Cortex of kidney (tissue), 1 donor: ENCODE results near the gene WTAP.
"Not testable (repeated sequence)": the region's sequence is repeated elsewhere in the genome, so short reads cannot be mapped to it uniquely, and the experiment has no call there.

Experiments used
- DNase-seq: peaks from one replicate; lab custom pipeline; 2025; lab: John Stamatoyannopoulos, UW

Gene WTAP

DNA sequence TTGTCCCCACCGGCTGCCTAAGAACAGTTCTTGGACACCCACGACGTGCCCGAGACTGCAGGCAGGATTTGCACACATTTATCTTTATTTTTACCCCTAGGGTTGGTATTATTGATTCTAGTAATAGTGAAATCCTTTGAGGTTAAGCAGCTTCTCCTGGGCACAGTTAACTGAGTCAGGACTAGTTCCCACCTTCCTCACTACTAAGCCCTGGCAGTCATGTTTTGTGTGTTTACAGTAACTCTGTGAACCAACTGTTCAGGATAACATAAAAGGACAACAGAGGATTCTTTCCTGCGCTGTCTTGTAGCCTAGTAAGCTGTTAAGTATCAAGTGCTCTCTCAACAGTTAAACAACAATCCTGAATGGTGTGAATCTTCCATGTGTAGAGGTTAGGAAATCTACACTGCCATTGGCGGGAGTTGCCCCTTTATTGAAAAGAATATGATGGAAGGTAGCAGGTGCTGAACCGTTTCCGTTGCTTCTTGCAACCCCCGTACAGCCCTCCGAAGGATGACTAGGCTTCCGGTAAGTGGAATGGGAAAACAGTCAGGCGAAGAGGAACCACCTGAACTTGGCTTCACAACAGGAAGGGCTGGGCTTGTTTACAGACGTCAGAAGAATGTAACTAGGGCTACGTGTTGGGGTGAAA is 33.3 kb upstream of the WTAP start:
- no peak for DNase-seq

GRCh38 chr6:159695984-159696383 is 31.3 kb upstream of the WTAP start:
- no peak for DNase-seq

- DNase-seq: no peak
Measured at GRCh38 chr6:159700970-159701369, 26.3 kb upstream of the WTAP start.

DNA sequence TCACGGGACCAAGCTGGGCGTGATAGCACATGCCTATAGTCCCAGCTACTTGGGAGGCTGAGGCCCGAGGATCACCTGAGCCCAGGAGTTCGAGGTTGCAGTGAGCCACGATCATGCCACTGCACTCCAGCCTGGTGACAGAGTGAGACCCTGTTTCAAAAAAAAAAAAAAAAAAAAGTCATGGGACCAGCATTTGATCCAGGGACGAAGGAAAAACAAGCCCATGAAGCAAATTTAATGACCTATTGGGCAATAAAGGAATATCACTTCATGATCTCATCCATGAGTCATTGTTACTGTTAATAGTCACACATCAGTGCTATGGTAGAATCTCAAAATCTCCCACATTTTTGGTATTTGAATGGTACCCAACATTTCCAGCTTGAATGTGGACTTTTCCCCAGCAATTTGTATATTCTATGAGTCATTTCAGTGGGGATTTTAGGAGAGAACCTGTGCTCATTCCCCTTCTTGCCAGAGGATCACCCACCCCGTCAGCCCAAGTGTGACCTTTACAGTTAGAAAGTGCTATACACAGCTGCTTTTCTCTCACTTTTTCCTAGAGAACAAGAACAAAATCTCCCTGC is 25.8 kb upstream of the WTAP start:
- no peak for DNase-seq

- DNase-seq: not testable (repeated sequence)
Measured at GRCh38 chr6:159710603-159711002, 16.7 kb upstream of the WTAP start.

- not testable (repeated sequence) for DNase-seq
Measured at GRCh38 chr6:159712389-159712788, 14.9 kb upstream of the WTAP start.

- DNase-seq: no peak
Measured at GRCh38 chr6:159713984-159714383, 13.3 kb upstream of the WTAP start.

DNA sequence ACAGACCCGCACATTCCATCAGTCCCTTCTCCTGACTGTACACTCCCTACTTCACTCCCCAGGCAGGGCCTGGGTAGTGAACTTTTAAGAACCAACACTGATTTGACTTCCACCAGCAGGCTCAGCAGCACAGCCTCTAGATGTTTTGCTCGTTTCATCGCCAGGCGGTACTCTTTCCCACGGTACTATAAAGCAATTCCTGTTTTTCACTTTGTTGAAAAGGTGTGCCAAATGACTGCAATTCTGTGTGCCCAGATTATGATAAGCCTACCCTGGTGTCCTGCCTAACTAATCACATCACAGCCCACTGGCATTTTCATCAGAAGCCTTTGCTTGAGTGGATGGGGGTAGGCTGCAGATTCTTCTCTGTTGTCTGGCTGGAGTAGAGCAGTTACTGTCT is 12.9 kb upstream of the WTAP start:
- no peak for DNase-seq

GRCh38 chr6:159715166-159715565 is 12.1 kb upstream of the WTAP start:
- no peak for DNase-seq

- DNase-seq: no peak
Measured at GRCh38 chr6:159715605-159716004, 11.7 kb upstream of the WTAP start.

DNA sequence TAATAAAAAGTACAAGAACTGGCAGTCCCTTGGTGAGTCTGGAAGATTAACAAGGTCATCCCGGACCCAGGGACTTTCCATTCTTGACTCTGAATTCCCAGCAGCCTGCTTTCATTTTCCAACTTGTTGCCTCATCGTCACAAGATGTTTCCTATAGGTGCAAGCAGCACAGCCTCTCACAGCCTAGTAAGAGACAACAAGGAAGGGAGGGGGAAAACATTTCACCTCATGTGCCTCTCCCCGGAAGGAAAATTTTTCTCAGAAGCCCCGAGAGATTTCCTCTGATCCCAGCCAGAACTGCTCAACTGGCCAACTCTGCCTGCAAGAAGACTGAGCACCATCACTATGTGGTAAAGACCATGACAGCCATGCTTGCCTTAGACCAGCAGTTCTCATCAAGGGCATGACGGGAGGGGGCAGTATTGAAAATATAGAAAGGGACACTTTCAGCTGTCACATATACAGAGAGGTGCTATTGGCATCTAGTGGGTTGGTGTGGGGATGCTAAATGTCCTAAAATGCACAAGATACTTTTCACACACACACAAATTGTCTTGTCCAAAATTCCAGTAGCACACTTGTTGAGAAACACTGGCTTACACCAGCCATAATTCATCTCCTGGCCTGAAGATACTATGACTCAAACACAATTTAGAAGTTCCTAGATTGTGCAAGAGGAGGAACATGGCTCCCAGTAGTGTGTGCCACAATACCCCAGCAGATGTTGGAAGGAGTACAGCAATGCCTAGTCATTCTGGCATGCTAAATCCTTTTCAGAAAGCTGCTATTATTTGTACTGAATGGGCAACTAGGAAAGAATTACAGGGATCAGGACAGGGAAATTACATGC is 10.8 kb upstream of the WTAP start:
- DNase-seq: no peak

DNA sequence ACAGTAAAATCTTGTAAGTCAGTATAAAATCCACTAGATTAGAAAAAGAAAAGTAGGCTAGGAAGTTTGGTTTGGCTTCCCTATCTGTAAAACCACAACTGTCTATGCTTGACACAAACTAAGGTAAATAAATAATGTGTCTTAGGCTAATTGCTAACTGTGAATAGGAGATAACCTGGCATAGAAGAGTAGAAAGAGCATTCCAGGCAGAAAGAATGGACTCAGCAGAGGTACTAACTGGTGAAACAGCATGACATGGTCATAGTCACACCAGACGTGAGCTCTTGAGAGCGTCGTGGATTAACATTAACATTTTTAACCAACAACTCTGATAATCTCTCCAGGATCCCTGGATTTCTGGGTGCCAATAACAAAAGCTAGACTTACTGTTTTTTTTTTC is 8.7 kb upstream of the WTAP start:
- no peak for DNase-seq

DNA sequence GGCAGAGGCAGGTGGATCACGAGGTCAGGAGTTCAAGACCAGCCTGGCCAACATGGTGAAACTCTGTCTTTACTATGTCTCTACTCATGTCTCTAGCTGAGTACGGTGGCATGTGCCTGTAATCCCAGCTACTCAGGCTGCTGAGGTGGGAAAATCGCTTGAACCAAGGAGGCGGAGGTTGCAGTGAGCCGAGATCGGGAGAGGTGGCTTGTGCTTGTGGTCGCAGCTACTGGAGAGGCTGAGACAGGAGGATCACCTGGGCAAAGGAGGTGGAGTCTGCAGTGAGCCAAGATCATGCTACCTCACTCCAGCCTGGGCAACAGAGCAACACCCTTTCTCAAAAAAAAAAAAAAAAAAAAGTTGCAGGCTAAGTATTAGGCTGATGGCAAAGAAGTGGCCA is 8.0 kb upstream of the WTAP start:
- no peak for DNase-seq

GRCh38 chr6:159720708-159721107 is 6.6 kb upstream of the WTAP start:
- DNase-seq: no peak

DNA sequence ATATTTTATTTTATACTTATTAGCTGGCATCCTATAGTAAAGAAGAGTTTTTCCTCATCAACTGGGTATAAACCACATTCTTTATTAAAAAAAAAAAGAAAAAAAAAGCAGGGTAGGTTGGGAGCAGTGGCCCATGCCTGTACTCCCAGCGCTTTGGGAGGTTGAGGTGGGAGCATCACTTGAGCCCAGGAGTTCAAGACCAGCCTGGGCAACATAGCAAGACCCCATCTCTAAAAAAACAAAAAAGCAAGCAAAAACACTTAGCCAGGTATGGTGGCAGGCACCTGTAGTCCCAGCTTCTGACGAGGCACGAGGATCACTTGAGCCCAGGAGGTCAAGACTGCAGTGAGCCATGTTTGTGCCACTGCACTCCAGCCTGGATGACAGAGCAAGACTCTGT is 5.3 kb upstream of the WTAP start:
- DNase-seq: not testable (repeated sequence)

- DNase-seq: no peak
Measured at GRCh38 chr6:159722655-159723054, 4.7 kb upstream of the WTAP start.

DNA sequence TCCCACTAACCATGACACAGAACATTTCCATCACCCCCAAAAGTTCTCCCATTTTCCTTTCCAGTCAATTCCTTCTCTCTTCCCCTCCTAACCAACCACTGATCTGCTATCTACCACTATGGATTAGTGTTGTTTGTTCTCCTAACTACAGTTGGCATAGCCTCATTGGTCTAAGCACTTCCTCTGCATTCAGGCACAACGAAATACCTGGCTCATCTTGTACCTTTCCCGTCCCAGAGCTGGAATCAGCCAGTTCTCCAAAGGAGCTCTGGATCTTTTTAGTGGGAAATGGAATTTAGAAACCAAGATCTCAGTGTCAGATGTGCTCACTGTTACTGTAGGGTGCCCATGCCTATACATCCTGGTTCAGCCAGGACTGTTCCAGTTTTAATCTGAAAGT is 4.0 kb upstream of the WTAP start:
- DNase-seq: no peak

DNA sequence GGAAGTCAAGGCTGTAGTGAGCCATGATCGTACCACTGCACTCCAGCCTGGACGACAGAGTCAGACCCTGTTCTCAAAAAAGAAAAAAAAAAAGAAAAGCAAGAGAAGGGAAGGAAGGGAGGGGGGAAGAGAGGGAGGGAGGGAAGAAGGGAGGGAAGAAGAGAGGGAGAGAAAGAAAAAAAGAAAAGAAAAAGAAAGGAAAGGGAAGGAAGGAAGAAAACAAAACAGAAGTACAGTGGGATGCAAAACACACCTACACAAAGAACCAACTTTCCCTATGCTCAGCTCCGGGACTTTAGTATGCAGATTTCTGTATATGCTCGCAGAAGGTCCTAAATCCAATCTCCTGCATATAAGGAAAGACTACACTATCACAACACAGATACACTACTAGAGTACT is 2.5 kb upstream of the WTAP start:
- DNase-seq: no peak

DNA sequence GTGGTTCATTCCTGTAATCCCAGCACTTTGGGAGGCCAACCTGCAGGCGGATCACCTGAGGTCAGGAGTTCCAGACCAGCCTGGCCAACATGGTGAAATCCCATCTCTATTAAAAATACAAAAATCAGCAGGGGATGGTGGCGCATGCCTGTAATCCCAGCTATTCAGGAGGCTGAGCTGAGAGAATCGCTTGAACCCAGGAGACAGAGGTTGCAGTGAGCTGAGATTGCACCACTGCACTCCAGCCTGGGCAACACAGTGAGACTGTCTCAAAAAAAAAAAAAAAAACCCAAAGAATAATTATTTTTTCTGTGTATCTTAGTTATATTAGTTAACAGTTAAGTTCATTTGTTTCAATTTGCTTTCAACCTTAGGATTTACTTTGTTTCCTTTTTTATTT is 2.1 kb upstream of the WTAP start:
- not testable (repeated sequence) for DNase-seq

DNA sequence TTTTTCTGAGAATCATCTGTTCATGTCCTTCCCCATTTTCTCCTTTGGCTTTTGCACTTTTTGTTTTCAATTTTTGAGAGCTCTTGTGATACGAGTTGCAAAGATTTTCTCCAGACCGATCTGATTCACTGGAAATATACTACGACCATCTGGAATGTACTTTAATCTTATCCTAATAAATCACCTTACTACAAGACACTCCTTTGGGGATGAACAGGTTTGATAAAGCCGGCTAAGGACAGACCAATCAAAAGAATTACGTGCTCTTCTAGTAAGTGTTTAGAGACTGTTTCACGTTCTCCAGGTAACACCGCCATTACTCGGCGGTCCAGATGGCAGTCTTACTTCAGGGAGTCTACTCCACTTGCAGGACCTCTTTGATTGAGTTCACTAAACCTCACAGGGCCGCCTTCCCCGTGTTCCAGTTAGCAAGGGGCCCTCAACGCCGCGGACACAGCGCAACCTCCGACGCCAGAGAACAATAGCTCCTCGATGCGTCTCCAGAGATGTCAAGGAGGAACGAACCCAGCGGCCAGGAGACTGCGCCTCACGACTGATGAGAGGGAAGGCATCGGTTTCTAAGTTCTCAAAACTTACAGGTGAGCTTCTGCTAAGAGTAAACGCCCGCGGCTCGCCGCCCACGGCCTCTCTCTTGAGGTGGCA is 920 bp upstream of the WTAP start:
- no peak for DNase-seq

GRCh38 chr6:159727717-159728445 is 575 bp downstream of the WTAP start:
- no peak for DNase-seq

DNA sequence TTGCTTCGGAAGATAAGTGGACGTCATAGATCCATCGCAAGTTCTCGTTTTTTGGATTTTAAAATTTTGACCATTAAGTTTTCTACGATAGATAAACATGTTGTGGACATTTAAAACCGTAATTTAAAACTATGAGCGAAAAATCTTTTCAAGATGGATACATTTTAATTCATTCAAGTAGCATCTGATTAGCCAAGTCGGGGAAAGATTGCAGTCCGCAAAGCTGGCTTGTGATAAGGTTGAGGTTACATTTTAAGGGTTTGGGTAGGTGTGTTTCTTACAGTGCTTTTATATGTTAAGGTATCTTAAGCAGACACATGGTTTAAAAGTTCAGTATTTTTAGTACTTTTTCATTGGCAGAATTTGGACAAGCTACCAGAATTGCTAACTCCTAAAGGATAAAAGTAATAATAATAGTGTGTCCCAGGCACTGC is 1.2 kb downstream of the WTAP start:
- DNase-seq: no peak
